Inflammatory macrophage (primary cell): ENCODE results near the gene FEM1C.

Source experiments
- DNase-seq, 2 donors: peaks; one replicate each; pipeline ENCODE4 v3.0.0-alpha.2; 2020 to 2022

Gene FEM1C

GRCh38 chr5:115514220-115514619 lies 30.4 kb downstream of the FEM1C start:
- no peak for DNase-seq

- no peak for DNase-seq
Observed at GRCh38 chr5:115511632-115512031, 32.9 kb downstream of the FEM1C start.

- DNase-seq = no peak
Observed at GRCh38 chr5:115510145-115510645, 34.4 kb downstream of the FEM1C start.

- no peak for DNase-seq
Observed at GRCh38 chr5:115509547-115509946, 35.0 kb downstream of the FEM1C start.

- DNase-seq = no peak
Observed at GRCh38 chr5:115507681-115508080, 36.9 kb downstream of the FEM1C start.

- DNase-seq = no peak
Observed at GRCh38 chr5:115503420-115503819, 41.2 kb downstream of the FEM1C start.

GRCh38 chr5:115501464-115502210 lies 42.9 kb downstream of the FEM1C start:
- DNase-seq = no peak

- no peak for DNase-seq
Observed at GRCh38 chr5:115500225-115500624, 44.4 kb downstream of the FEM1C start.

GRCh38 chr5:115496936-115497576 lies 47.5 kb downstream of the FEM1C start:
- no peak for DNase-seq

- DNase-seq = no peak
Observed at GRCh38 chr5:115494570-115495289, 49.8 kb downstream of the FEM1C start.

- no peak for DNase-seq
Observed at GRCh38 chr5:115490596-115490995, 54.0 kb downstream of the FEM1C start.

- no peak for DNase-seq
Observed at GRCh38 chr5:115489733-115490132, 54.8 kb downstream of the FEM1C start.

- no peak for DNase-seq
Observed at GRCh38 chr5:115487756-115488155, 56.8 kb downstream of the FEM1C start.

GRCh38 chr5:115487168-115487567 lies 57.4 kb downstream of the FEM1C start:
- no peak for DNase-seq

GRCh38 chr5:115486728-115487127 lies 57.8 kb downstream of the FEM1C start:
- no peak for DNase-seq

- peak; percentile 78 to 93 for DNase-seq
Observed at GRCh38 chr5:115484368-115484767, 60.2 kb downstream of the FEM1C start.

- DNase-seq = no peak
Observed at GRCh38 chr5:115480900-115481299, 63.7 kb downstream of the FEM1C start.

- DNase-seq = no peak
Observed at GRCh38 chr5:115480271-115480670, 64.3 kb downstream of the FEM1C start.

GRCh38 chr5:115479166-115479873 lies 65.3 kb downstream of the FEM1C start:
- peak in 1 of 2 donors; percentile 26 for DNase-seq

- DNase-seq = no peak
Observed at GRCh38 chr5:115478281-115478680, 66.3 kb downstream of the FEM1C start.

GRCh38 chr5:115477581-115477980 lies 67.0 kb downstream of the FEM1C start:
- no peak for DNase-seq

GRCh38 chr5:115475788-115476187 lies 68.8 kb downstream of the FEM1C start:
- peak; percentile 78 for DNase-seq
